ENCODE measurements around the gene NOL12. TPM values are rescaled to one million over a fixed set of nuclear protein-coding genes. Genes with fewer than 3 reads are reported as not detected.

Gene NOL12
- polyA plus RNA-seq, 2 of the 4 experiments (the other 2 are of a cell fraction): 23.0 to 37.3 TPM

DNA sequence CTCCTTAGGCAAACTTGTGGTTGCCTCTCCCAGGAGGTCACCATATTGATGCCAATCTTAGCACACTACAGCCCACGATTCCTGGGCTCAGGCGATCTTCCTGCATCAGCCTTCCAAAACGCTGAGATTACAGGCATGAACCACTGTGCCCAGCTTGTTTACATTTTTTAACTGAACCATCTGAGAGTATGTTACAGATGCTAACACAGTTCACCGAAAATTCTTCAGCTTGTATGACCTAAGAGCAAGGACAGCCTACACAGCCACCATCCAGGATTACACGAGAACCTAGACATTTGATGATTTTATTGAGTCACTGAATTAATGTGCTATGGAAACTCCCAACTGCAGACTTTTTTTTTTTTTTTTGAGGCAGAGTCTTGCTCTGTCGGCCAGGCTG, 16.6 kb upstream of the NOL12 start (continued):
- no peak for TF ChIP-seq PBX3 (IDR thresholded peaks at IDR 0.05)

- POLR2A ChIA-PET: no interaction called here
- Histone ChIP-seq H3K4me2 (no peak overlapping the region), H3K4me1 (peaks cover 6% of the 10 kb centered on the region; the same call in 2 of the 3 replicates), H3K9me3 (no peaks in the 10 kb centered on the region), H3K4me3 (no peak overlapping the region), H3K27ac (no peak overlapping the region; a peak in 1 of 6 replicates)
- CTCF ChIA-PET: interaction anchor here (0.6 to 15.2 kb wide), 6 partner anchors 10 to 639 kb away, joined by 3 to 152 read pairs (median 3); partner anchors contain the start of gene PDXP
- no peak for DNase-seq (ENCODE audit: low read depth in 1 of 2, low spot score in 1 of 2)
- no peak for TF ChIP-seq MAZ (IDR thresholded peaks at IDR 0.05; ENCODE audit: borderline replicate concordance, low read depth, low read length)
- no peak for TF ChIP-seq PBX3 (IDR thresholded peaks at IDR 0.05)
- no peak for TF ChIP-seq HOXB5 (CRISPR knock-in tag; IDR thresholded peaks at IDR 0.05)
- TF ChIP-seq, protein P1, sequence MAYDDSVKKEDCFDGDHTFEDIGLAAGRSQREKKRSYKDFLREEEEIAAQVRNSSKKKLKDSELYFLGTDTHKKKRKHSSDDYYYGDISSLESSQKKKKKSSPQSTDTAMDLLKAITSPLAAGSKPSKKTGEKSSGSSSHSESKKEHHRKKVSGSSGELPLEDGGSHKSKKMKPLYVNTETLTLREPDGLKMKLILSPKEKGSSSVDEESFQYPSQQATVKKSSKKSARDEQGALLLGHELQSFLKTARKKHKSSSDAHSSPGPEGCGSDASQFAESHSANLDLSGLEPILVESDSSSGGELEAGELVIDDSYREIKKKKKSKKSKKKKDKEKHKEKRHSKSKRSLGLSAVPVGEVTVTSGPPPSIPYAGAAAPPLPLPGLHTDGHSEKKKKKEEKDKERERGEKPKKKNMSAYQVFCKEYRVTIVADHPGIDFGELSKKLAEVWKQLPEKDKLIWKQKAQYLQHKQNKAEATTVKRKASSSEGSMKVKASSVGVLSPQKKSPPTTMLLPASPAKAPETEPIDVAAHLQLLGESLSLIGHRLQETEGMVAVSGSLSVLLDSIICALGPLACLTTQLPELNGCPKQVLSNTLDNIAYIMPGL (CRISPR knock-in tag; IDR thresholded peaks at IDR 0.05; ENCODE audit: borderline replicate concordance): no peak
- TF ChIP-seq KDM5A (IDR thresholded peaks at IDR 0.05): no peak
- no peak for TF ChIP-seq EHMT2 (IDR thresholded peaks at IDR 0.05; ENCODE audit: low read depth)
- TF ChIP-seq NFE2L2 (conservative IDR thresholded peaks at IDR 0.05; ENCODE audit: low read length): no peak
- no peak for TF ChIP-seq CHD2 (IDR thresholded peaks at IDR 0.05; ENCODE audit: low read length, partially characterized antibody)
- no peak for TF ChIP-seq CBX2 (IDR thresholded peaks at IDR 0.05; ENCODE audit: borderline replicate concordance, low read depth)
- TF ChIP-seq RAD21 (conservative IDR thresholded peaks at IDR 0.05 in 1 of 2, IDR thresholded peaks at IDR 0.05 in 1 of 2): no peak
- no peak for TF ChIP-seq TP53 (CRISPR knock-in tag; IDR thresholded peaks at IDR 0.05)
- no peak for TF ChIP-seq TFCP2L1 (CRISPR knock-in tag; IDR thresholded peaks at IDR 0.05)
- TF ChIP-seq ZNF302 (CRISPR knock-in tag; IDR thresholded peaks at IDR 0.05): no peak
- no peak for TF ChIP-seq FOSB (CRISPR knock-in tag; IDR thresholded peaks at IDR 0.05)
- no peak for FAIRE-seq
- no peak for ATAC-seq
- WGBS (ENCODE audit: missing lambda C conversion rate): 87% methylated on average over 15 of the region's 15 CpGs
Observed at GRCh38 chr22:37672206-37672919, 13.8 kb upstream of the NOL12 start.

- H3K4me3 ChIP-seq: no peak overlapping the region
- ChIA-PET POLR2A (no interaction called here), CTCF (interaction anchor here (0.6 to 15.2 kb wide), 6 partner anchors 10 to 638 kb away, joined by 3 to 152 read pairs (median 3); partner anchors contain the start of gene PDXP)
- no peak for FAIRE-seq
- H3K4me1 ChIP-seq: peaks cover 13% of the 10 kb centered on the region; the same call in 2 of the 3 replicates
- ATAC-seq: no peak
- no peaks in the 10 kb centered on the region for H3K9me3 ChIP-seq
- no peak overlapping the region for H3K27ac ChIP-seq
- no peak for DNase-seq (ENCODE audit: low read depth in 1 of 2, low spot score in 1 of 2)
- no peak for TF ChIP-seq ESRRA (IDR thresholded peaks at IDR 0.05; ENCODE audit: borderline replicate concordance, low read length)
- no peak for TF ChIP-seq CHD4 (IDR thresholded peaks at IDR 0.05; ENCODE audit: borderline replicate concordance)
- TF ChIP-seq, protein P2, sequence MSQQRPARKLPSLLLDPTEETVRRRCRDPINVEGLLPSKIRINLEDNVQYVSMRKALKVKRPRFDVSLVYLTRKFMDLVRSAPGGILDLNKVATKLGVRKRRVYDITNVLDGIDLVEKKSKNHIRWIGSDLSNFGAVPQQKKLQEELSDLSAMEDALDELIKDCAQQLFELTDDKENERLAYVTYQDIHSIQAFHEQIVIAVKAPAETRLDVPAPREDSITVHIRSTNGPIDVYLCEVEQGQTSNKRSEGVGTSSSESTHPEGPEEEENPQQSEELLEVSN (IDR thresholded peaks at IDR 0.05; ENCODE audit: borderline replicate concordance, low read depth): no peak
- TF ChIP-seq, protein P3, sequence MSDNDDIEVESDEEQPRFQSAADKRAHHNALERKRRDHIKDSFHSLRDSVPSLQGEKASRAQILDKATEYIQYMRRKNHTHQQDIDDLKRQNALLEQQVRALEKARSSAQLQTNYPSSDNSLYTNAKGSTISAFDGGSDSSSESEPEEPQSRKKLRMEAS (IDR thresholded peaks at IDR 0.05): no peak
- no peak for TF ChIP-seq FOSB (CRISPR knock-in tag; IDR thresholded peaks at IDR 0.05)
- TF ChIP-seq RNF2 (IDR thresholded peaks at IDR 0.05; ENCODE audit: borderline replicate concordance, low read depth): no peak
- no peak for TF ChIP-seq TP53 (CRISPR knock-in tag; IDR thresholded peaks at IDR 0.05)
- no peak for TF ChIP-seq RARB (CRISPR knock-in tag; IDR thresholded peaks at IDR 0.05)
- no peak for TF ChIP-seq FOXS1 (CRISPR knock-in tag; IDR thresholded peaks at IDR 0.05)
- TF ChIP-seq, protein P1 (CRISPR knock-in tag; IDR thresholded peaks at IDR 0.05; ENCODE audit: borderline replicate concordance): no peak
- no peak for TF ChIP-seq HOXA7 (CRISPR knock-in tag; IDR thresholded peaks at IDR 0.05)
- TF ChIP-seq HDAC2 (IDR thresholded peaks at IDR 0.05): no peak
- 83% methylated on average over 4 of the region's 11 CpGs for WGBS (ENCODE audit: missing lambda C conversion rate)
- H3K4me2 ChIP-seq: no peak overlapping the region
Observed at GRCh38 chr22:37672920-37673455, 13.2 kb upstream of the NOL12 start.
